ENCODE measurements around the gene AFF4. TPM values are rescaled to one million over a fixed set of nuclear protein-coding genes. Genes with fewer than 3 reads are reported as not detected.

Gene AFF4
- total and polyA plus RNA-seq, 9 of the 15 experiments (the other 6 are each of a cell fraction or from before 2014, with no cell fraction given): 1.7 to 25.8 (median 17.9) TPM

GRCh38 chr5:132971483-132972435 lies 8.3 kb upstream of the AFF4 start (continued):
- TF ChIP-seq PRDM10 (IDR thresholded peaks at IDR 0.05; ENCODE audit: partially characterized antibody) (no peak), FOXK1 (CRISPR knock-in tag; IDR thresholded peaks at IDR 0.05; ENCODE audit: borderline replicate concordance) (no peak), HDAC2 (IDR thresholded peaks at IDR 0.05) (no peak; the same call in 1 of the 2 replicates), SMARCB1 (IDR thresholded peaks at IDR 0.05; ENCODE audit: insufficient read length, low read depth) (no peak), PTBP1 (IDR thresholded peaks at IDR 0.05; ENCODE audit: low read depth, low read length) (no peak), ZFP1 (CRISPR knock-in tag; IDR thresholded peaks at IDR 0.05) (no peak), FIP1L1 (IDR thresholded peaks at IDR 0.05; ENCODE audit: low read depth, low read length, poor library complexity, severe bottlenecking) (no peak), ZBTB5 (IDR thresholded peaks at IDR 0.05) (no peak), TARDBP (IDR thresholded peaks at IDR 0.05) (no peak), ZNF785 (CRISPR knock-in tag; IDR thresholded peaks at IDR 0.05) (no peak), MXI1 (IDR thresholded peaks at IDR 0.05; ENCODE audit: low read depth, low read length) (no peak), CCAR2 (IDR thresholded peaks at IDR 0.05; ENCODE audit: low read depth, low read length) (no peak), EHMT2 (IDR thresholded peaks at IDR 0.05) (0 out of 2 replicates have a peak, but pooled peaks have one; percentile 53), ZC3H8 (IDR thresholded peaks at IDR 0.05) (no peak), ZBED1 (IDR thresholded peaks at IDR 0.05) (no peak), NUFIP1 (IDR thresholded peaks at IDR 0.05; ENCODE audit: partially characterized antibody) (no peak), ZNF3 (CRISPR knock-in tag; IDR thresholded peaks at IDR 0.05) (no peak), ZNF445 (CRISPR knock-in tag; IDR thresholded peaks at IDR 0.05; ENCODE audit: low read depth) (no peak), MTF1 (CRISPR knock-in tag; IDR thresholded peaks at IDR 0.05; ENCODE audit: borderline replicate concordance) (no peak)
- TF ChIP-seq, protein P1, sequence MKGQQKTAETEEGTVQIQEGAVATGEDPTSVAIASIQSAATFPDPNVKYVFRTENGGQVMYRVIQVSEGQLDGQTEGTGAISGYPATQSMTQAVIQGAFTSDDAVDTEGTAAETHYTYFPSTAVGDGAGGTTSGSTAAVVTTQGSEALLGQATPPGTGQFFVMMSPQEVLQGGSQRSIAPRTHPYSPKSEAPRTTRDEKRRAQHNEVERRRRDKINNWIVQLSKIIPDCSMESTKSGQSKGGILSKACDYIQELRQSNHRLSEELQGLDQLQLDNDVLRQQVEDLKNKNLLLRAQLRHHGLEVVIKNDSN (CRISPR knock-in tag; IDR thresholded peaks at IDR 0.05): no peak
- TF ChIP-seq, protein P2, sequence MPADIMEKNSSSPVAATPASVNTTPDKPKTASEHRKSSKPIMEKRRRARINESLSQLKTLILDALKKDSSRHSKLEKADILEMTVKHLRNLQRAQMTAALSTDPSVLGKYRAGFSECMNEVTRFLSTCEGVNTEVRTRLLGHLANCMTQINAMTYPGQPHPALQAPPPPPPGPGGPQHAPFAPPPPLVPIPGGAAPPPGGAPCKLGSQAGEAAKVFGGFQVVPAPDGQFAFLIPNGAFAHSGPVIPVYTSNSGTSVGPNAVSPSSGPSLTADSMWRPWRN (IDR thresholded peaks at IDR 0.05; ENCODE audit: low read depth): no peak; the same call in 1 of the 2 replicates
- TF ChIP-seq, protein P3, sequence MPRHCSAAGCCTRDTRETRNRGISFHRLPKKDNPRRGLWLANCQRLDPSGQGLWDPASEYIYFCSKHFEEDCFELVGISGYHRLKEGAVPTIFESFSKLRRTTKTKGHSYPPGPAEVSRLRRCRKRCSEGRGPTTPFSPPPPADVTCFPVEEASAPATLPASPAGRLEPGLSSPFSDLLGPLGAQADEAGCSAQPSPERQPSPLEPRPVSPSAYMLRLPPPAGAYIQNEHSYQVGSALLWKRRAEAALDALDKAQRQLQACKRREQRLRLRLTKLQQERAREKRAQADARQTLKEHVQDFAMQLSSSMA (CRISPR knock-in tag; IDR thresholded peaks at IDR 0.05): no peak

All from K562 (cell line).